Adipose tissue (tissue), 3 donors: ENCODE data around the gene RFXANK. TPM values are rescaled to one million over a fixed set of nuclear protein-coding genes. Genes with fewer than 3 reads are reported as not detected.
"Not testable (repeated sequence)": the region's sequence is repeated elsewhere in the genome, so short reads cannot be mapped to it uniquely, and the experiment has no call there.

ENCODE experiments used
- H3K27ac ChIP-seq: one replicate; pipeline ENCODE4 v1.5.1; 2013; ENCODE audit warnings: low read depth, low read length
- WGBS, 3 donors: extraction: QIAGEN DNeasy Blood & Tissue Kit; methylation state at CpG; one replicate each; pipeline ENCODE4 v1.1.7; 2013; 5-methylcytosine and 5-hydroxymethylcytosine counted together
- polyA plus RNA-seq, 3 donors: library from polyadenylated mRNA; stranded (reverse); fragments of 200-250 nt; gene quantifications; one replicate each; pipeline ENCODE4 v1.2.3, GENCODE V29; 2013
- donor health status: healthy with polysubstance abuse.
- donor health status: Bipolar disorder and iron deficiency.
- donor health status: healthy.

RFXANK gene
- polyA plus RNA-seq, 3 donors: 41.8 to 93.6 (median 70.7) TPM

GRCh38 chr19:19167612-19168011, 24.4 kb upstream of the RFXANK start:
- no peak overlapping the region for H3K27ac ChIP-seq
- WGBS, 3 donors: 76 to 86% (median 83%) methylated on average over 3 of the region's 3 CpGs

GRCh38 chr19:19169236-19170052, 22.6 kb upstream of the RFXANK start:
- WGBS, 3 donors: 74 to 89% (median 84%) methylated on average over 9 of the region's 9 CpGs
- no peak overlapping the region for H3K27ac ChIP-seq

- 12 to 16% (median 14%) methylated on average over 51 to 56 of the region's 56 CpGs for WGBS, 3 donors
- no peak within 1 kb of the TSS for H3K27ac ChIP-seq
Observed at GRCh38 chr19:19170053-19170872, 21.8 kb upstream of the RFXANK start, which contains the start of gene MEF2B. TSS of gene MEF2B (minus strand) at chr19:19170263. CDS start at chr19:19150735, 19,528 bp downstream.

GRCh38 chr19:19170873-19171672, 21.0 kb upstream of the RFXANK start:
- 69 to 89% (median 75%) methylated on average over 6 of the region's 6 CpGs for WGBS, 3 donors
- H3K27ac ChIP-seq: no peak overlapping the region

- WGBS, 3 donors: 45 to 69% (median 52%) methylated on average over 7 to 8 of the region's 8 CpGs
- no peak overlapping the region for H3K27ac ChIP-seq
Observed at GRCh38 chr19:19171821-19172532, 20.1 kb upstream of the RFXANK start.

GRCh38 chr19:19173243-19173642, 18.8 kb upstream of the RFXANK start:
- not testable (repeated sequence) for H3K27ac ChIP-seq
- WGBS, 3 donors: 84 to 90% (median 89%) methylated on average over 4 to 5 of the region's 5 CpGs

GRCh38 chr19:19176950-19177349, 15.1 kb upstream of the RFXANK start:
- 87 to 92% (median 89%) methylated on average over 8 of the region's 8 CpGs for WGBS, 3 donors
- no peak overlapping the region for H3K27ac ChIP-seq

GRCh38 chr19:19179548-19180441, 12.3 kb upstream of the RFXANK start:
- WGBS, 3 donors: 88 to 89% (median 88%) methylated on average over 17 of the region's 17 CpGs
- H3K27ac ChIP-seq: no peak overlapping the region

- WGBS, 3 donors: 66 to 88% (median 77%) methylated on average over 9 of the region's 9 CpGs
Observed at GRCh38 chr19:19181488-19181998, 10.5 kb upstream of the RFXANK start.

GRCh38 chr19:19185853-19186740, 6.0 kb upstream of the RFXANK start:
- H3K27ac ChIP-seq: peak overlapping the region; percentile 84
- WGBS, 3 donors: 58 to 69% (median 67%) methylated on average over 9 of the region's 9 CpGs

More at GRCh38 chr19:19181488-19181998, 10.5 kb upstream of the RFXANK start:
- no peak overlapping the region for H3K27ac ChIP-seq

- 93 to 97% (median 96%) methylated on average over 14 of the region's 14 CpGs for WGBS, 3 donors
- peak overlapping the region; percentile 84 for H3K27ac ChIP-seq
Observed at GRCh38 chr19:19186742-19187141, 5.3 kb upstream of the RFXANK start.

GRCh38 chr19:19191768-19192077, 335 bp upstream of the RFXANK start:
- no peak overlapping the region for H3K27ac ChIP-seq
- WGBS, 3 donors: 0% methylated on average over 17 of the region's 17 CpGs

- WGBS, 3 donors: 0 to 2% (median 1%) methylated on average over 22 of the region's 22 CpGs
- H3K27ac ChIP-seq: no peak overlapping the region
Observed at GRCh38 chr19:19192910-19193423, 909 bp downstream of the RFXANK start.

- no peak overlapping the region for H3K27ac ChIP-seq
- WGBS, 3 donors: 54 to 77% (median 72%) methylated on average over 5 of the region's 5 CpGs
Observed at GRCh38 chr19:19193926-19194325, 1.9 kb downstream of the RFXANK start.

GRCh38 chr19:19201697-19202630, 9.9 kb downstream of the RFXANK start:
- H3K27ac ChIP-seq: no peak overlapping the region
- WGBS, 3 donors: 74 to 79% (median 75%) methylated on average over 19 of the region's 19 CpGs
